ENCODE results near the gene ZDHHC5.

- TF ChIP-seq TCF7L2 (IDR thresholded peaks at IDR 0.05; ENCODE audit: borderline replicate concordance, extremely low read depth, insufficient read depth, insufficient read length): peak; percentile 41
- TF ChIP-seq CTCF (IDR thresholded peaks at IDR 0.05 in 2 of 3, conservative IDR thresholded peaks at IDR 0.05 in 1 of 3; ENCODE audit: borderline replicate concordance in 1 of 3, insufficient read depth in 1 of 3, low read depth in 2 of 3, low read length in 2 of 3): no peak
- peak; percentile 66 for TF ChIP-seq POLR2AphosphoS5 (IDR thresholded peaks at IDR 0.05; ENCODE audit: low read depth, low read length)
- no peak for TF ChIP-seq POLR2A (IDR thresholded peaks at IDR 0.05; ENCODE audit: borderline replicate concordance, extremely low read depth, insufficient read depth, insufficient read length)
- peak; percentile 92 for TF ChIP-seq ELF1 (IDR thresholded peaks at IDR 0.05; ENCODE audit: borderline replicate concordance, low read depth)
- TF ChIP-seq MAX (IDR thresholded peaks at IDR 0.05): peak; percentile 91
- TF ChIP-seq SIN3A (IDR thresholded peaks at IDR 0.05; ENCODE audit: low read depth): peak; percentile 94
These were observed 10.5 kb upstream of the ZDHHC5 start, which contains the start of gene CLP1 for GRCh38 chr11:57657194-57658022.

Data from HCT116 (cell line).